Mesenchymal stem cell (in vitro differentiated cells and primary cell): Measurements from ENCODE around the gene CRBN.

Experiments used
- DNase-seq: peaks from one replicate; pipeline ENCODE4 v3.0.0-alpha.2; 2013
- H2AFZ ChIP-seq: one replicate; pipeline ENCODE4 v1.6.1; 2013; ENCODE audit warnings: low read depth, mild to moderate bottlenecking, control low read depth, inconsistent platforms, low read length, moderate library complexity
- H2AK5ac ChIP-seq: 2 replicates; pipeline ENCODE4 v1.6.1; 2013; ENCODE audit warnings: low read length, moderate library complexity, mild to moderate bottlenecking, inconsistent platforms; ENCODE audit not compliant: severe bottlenecking
- H2BK120ac ChIP-seq: one replicate; pipeline ENCODE4 v1.6.1; 2013; ENCODE audit warnings: low read depth, mild to moderate bottlenecking, inconsistent platforms, low read length, moderate library complexity
- H2BK12ac ChIP-seq, 2 experiments: one replicate each; pipeline ENCODE4 v1.6.1; 2013; ENCODE audit warnings: inconsistent platforms in 2 of 2, low read length in 2 of 2, mild to moderate bottlenecking in 2 of 2, moderate library complexity in 2 of 2, control low read depth in 1 of 2
- H2BK15ac ChIP-seq: one replicate; pipeline ENCODE4 v1.6.1; 2013; ENCODE audit warnings: mild to moderate bottlenecking, low read depth, inconsistent platforms; ENCODE audit not compliant: poor library complexity, severe bottlenecking
- H2BK5ac ChIP-seq: 2 replicates; pipeline ENCODE4 v1.6.1; 2013; ENCODE audit warnings: low read depth, mild to moderate bottlenecking, low read length, control low read depth, inconsistent platforms; ENCODE audit not compliant: poor library complexity, severe bottlenecking
- H3K14ac ChIP-seq, 2 experiments: one replicate each; pipeline ENCODE4 v1.6.1; 2013; ENCODE audit warnings: inconsistent platforms in 2 of 2, low read length in 2 of 2, control low read depth in 1 of 2, mild to moderate bottlenecking in 1 of 2, moderate library complexity in 1 of 2
- H3K18ac ChIP-seq, 2 experiments: one replicate each; pipeline ENCODE4 v1.6.1; 2013; ENCODE audit warnings: inconsistent platforms in 2 of 2, low read length in 2 of 2, control low read depth in 1 of 2, low read depth in 1 of 2, mild to moderate bottlenecking in 1 of 2
- H3K23ac ChIP-seq, 2 experiments: one replicate each; pipeline ENCODE4 v1.6.1; 2013; ENCODE audit warnings: inconsistent platforms in 2 of 2, low read length in 2 of 2, mild to moderate bottlenecking in 2 of 2, moderate library complexity in 2 of 2, control low read depth in 1 of 2
- H3K27ac ChIP-seq: 2 replicates; pipeline ENCODE4 v1.5.1; 2013; ENCODE audit warnings: mild to moderate bottlenecking, moderate library complexity, low read length, control low read depth, inconsistent platforms; ENCODE audit not compliant: poor library complexity, severe bottlenecking
- H3K27me3 ChIP-seq, 2 experiments: 2 replicates each; pipeline versions ENCODE4 v1.6.1 to v1.7.0; 2013; ENCODE audit warnings: low read length in 2 of 2, mild to moderate bottlenecking in 2 of 2, moderate library complexity in 2 of 2, control low read depth in 1 of 2, inconsistent platforms in 1 of 2; ENCODE audit not compliant: control insufficient read depth in 1 of 2, insufficient read depth in 1 of 2
- H3K36me3 ChIP-seq, 2 experiments: 2 replicates each; pipeline versions ENCODE4 v1.6.1 to v1.7.0; 2013; ENCODE audit warnings: low read length in 2 of 2, control low read depth in 1 of 2, inconsistent platforms in 1 of 2, low read depth in 1 of 2, mild to moderate bottlenecking in 1 of 2; ENCODE audit not compliant: insufficient read depth in 2 of 2, control insufficient read depth in 1 of 2
- H3K4ac ChIP-seq, 2 experiments: one replicate each; pipeline ENCODE4 v1.6.1; 2013; ENCODE audit warnings: inconsistent platforms in 2 of 2, low read length in 2 of 2, mild to moderate bottlenecking in 2 of 2, moderate library complexity in 2 of 2, control low read depth in 1 of 2, low read depth in 1 of 2
- H3K4me1 ChIP-seq: 2 replicates; pipeline ENCODE4 v1.6.1; 2013; ENCODE audit warnings: low read depth, low read length, control low read depth; ENCODE audit not compliant: control insufficient read depth, insufficient read depth
- H3K4me2 ChIP-seq: 2 replicates; pipeline ENCODE4 v1.6.1; 2013; ENCODE audit warnings: low read length, mild to moderate bottlenecking, inconsistent platforms; ENCODE audit not compliant: poor library complexity, severe bottlenecking
- H3K4me3 ChIP-seq, 2 experiments: 2 replicates each; pipeline versions ENCODE4 v1.5.1 to v1.7.0; 2013; ENCODE audit warnings: low read length in 2 of 2, mild to moderate bottlenecking in 2 of 2, control low read depth in 1 of 2, low read depth in 1 of 2; ENCODE audit not compliant: insufficient read depth in 1 of 2
- H3K79me1 ChIP-seq: replicated peaks from 2 replicates; pipeline ENCODE4 v1.6.1; 2013; ENCODE audit warnings: mild to moderate bottlenecking, control low read depth, low read length, inconsistent platforms; ENCODE audit not compliant: poor library complexity, severe bottlenecking
- H3K9ac ChIP-seq: 2 replicates; pipeline ENCODE4 v1.7.0; 2013; ENCODE audit warnings: mild to moderate bottlenecking, low read length, moderate library complexity
- H3K9me3 ChIP-seq: 2 replicates; pipeline ENCODE4 v1.7.0; 2013; ENCODE audit warnings: mild to moderate bottlenecking, low read length; ENCODE audit not compliant: control insufficient read depth
- H4K8ac ChIP-seq: one replicate; pipeline ENCODE4 v1.6.1; 2013; ENCODE audit warnings: inconsistent platforms, mild to moderate bottlenecking, low read length, moderate library complexity
- H4K91ac ChIP-seq: one replicate; pipeline ENCODE4 v1.6.1; 2013; ENCODE audit warnings: mild to moderate bottlenecking, low read length, inconsistent platforms
- WGBS: methylation state at CpG from one replicate; pipeline ENCODE4 v1.1.7; 2013; ENCODE audit warnings: mixed read lengths; 5-methylcytosine and 5-hydroxymethylcytosine counted together

CRBN gene

DNA sequence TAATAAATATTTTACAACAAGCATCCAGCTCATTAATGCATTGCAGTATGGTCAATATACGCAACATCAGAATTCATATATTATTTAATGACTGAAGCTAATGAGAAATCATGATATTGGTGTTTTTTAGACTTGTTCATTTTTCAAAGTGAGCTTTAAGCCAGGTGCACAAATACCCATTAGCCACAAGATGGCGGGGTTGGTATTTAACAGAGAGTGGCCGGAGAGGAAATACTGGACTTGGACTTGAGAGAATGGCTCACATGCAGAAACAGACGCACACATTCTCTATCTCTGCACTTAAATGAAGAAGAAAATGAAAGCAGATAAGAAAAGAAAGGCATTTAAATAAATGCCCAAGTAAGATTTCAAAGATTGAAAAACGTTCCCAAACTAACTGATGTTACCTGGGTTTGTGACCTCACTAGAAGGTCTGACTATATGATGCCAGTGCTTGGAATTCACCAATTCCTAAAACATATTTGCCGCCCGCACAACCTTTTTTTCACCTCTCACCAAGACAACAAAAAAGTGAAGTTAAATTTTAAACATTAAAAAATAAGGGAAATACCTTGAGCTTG is 21.2 kb upstream of the CRBN start:
- no peak overlapping the region for H3K4me2 ChIP-seq
- H3K27me3 ChIP-seq = peaks cover 7 to 9% of the 10 kb centered on the region in 2 experiments
- H3K36me3 ChIP-seq = no peaks in the 10 kb centered on the region
- H3K4me1 ChIP-seq = no peaks in the 10 kb centered on the region
- DNase-seq = peak; percentile 63
- no peak overlapping the region for H4K91ac ChIP-seq
- H3K9me3 ChIP-seq = no peaks in the 10 kb centered on the region
- H2BK5ac ChIP-seq = no peak overlapping the region
- WGBS = 0% methylated on average over 3 of the region's 7 CpGs
- no peak overlapping the region for H3K23ac ChIP-seq
- H2BK12ac ChIP-seq = no peak overlapping the region
- no peaks in the 10 kb centered on the region for H3K79me1 ChIP-seq
- no peak overlapping the region for H4K8ac ChIP-seq
- no peak overlapping the region for H2AK5ac ChIP-seq
- no peak overlapping the region for H2BK15ac ChIP-seq
- H3K18ac ChIP-seq = no peak overlapping the region
- no peak overlapping the region for H3K4me3 ChIP-seq
- no peak overlapping the region for H2BK120ac ChIP-seq
- no peak overlapping the region for H3K27ac ChIP-seq
- no peak overlapping the region for H2AFZ ChIP-seq
- H3K9ac ChIP-seq = no peak overlapping the region
- H3K4ac ChIP-seq = no peak overlapping the region
- H3K14ac ChIP-seq = no peak overlapping the region

DNA sequence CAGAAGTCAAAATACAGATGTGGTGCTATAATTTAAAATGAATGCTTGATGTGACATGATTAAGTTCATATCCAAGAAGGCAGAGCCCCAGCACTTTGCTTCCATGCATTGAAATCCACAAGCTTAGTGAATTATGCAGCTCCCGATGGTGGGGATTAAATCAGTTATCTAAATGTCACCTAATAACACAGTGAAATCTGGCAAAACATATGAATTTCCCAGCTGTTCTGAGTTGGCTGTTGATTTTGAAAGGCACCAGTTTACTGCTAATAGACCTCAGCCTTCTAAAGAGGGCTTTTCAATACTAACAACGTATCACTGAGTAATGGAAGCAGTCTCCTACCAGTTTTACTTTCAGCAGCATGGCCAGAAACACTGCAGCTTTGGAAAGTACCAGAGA is 19.8 kb upstream of the CRBN start:
- H2BK120ac ChIP-seq = no peak overlapping the region
- H2AK5ac ChIP-seq = no peak overlapping the region
- no peaks in the 10 kb centered on the region for H3K36me3 ChIP-seq
- no peak overlapping the region for H4K8ac ChIP-seq
- H3K9ac ChIP-seq = no peak overlapping the region
- no peak overlapping the region for H2AFZ ChIP-seq
- H3K18ac ChIP-seq = no peak overlapping the region
- peaks cover 7 to 9% of the 10 kb centered on the region in 2 experiments for H3K27me3 ChIP-seq
- no peak for DNase-seq
- H3K4ac ChIP-seq = no peak overlapping the region
- no peak overlapping the region for H3K27ac ChIP-seq
- no peak overlapping the region for H3K4me2 ChIP-seq
- no peak overlapping the region for H3K4me3 ChIP-seq
- no peak overlapping the region for H2BK5ac ChIP-seq
- no peaks in the 10 kb centered on the region for H3K79me1 ChIP-seq
- H3K23ac ChIP-seq = no peak overlapping the region
- no peak overlapping the region for H4K91ac ChIP-seq
- no peaks in the 10 kb centered on the region for H3K9me3 ChIP-seq
- no peak overlapping the region for H2BK15ac ChIP-seq
- H3K4me1 ChIP-seq = no peaks in the 10 kb centered on the region
- H3K14ac ChIP-seq = no peak overlapping the region
- no peak overlapping the region for H2BK12ac ChIP-seq
- WGBS = 43% methylated on average over 1 of the region's 2 CpGs

DNA sequence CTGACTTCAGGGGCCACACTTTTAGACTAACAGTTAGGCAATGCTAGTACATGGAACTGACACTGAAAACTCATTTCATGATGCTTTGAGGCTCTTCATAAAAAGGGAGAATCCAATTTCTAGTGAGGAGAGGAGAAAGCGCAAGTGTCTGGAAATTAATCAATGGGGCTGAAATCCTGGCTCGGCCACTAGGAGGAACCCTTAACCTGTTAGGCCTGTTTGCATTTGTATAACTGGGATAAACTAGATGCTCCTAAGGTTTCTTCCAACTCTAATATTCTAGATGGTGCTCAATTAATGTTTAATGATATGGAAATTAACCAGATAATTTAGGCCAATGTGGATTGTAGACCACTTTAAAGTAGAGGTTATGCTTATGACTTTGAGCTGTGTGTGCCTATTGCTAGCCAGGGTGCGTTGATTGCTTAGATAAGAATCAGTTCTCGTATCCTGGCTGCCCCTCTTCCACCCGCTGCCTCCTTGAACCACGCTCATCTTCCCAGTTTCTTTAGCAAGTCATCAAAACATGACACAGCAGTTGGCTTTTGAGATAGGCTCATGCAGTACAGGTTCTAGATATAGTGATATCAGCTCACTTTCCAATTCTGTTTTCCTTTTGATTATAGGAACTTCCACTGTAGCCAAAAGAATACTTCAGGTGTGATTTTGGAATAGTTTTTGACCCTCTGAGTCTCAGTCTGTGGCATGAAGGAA is 16.8 kb upstream of the CRBN start:
- DNase-seq = peak; percentile 17
- H3K27ac ChIP-seq = no peak overlapping the region

DNA sequence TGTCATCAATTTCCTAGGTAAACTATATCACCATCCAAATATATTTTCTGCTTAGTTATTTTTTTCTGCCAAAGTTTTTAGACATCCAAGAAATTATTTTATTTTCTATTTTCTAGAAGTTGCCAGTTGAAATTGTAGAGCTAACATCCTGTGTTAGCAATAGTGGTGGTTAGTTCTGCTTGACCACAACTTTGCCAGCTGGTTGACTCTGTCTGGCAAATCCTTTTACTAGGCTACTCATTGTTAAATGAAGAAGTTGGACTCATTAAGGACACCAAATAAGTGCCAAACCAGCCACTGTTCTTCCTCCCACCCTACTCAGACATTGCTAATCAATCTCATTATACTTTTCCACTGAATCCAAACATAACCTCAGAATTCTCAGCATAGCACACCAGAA is 15.4 kb upstream of the CRBN start:
- DNase-seq = no peak
- Histone ChIP-seq H2BK5ac (no peak overlapping the region), H3K14ac (no peak overlapping the region), H2BK120ac (no peak overlapping the region), H3K79me1 (no peaks in the 10 kb centered on the region), H3K4me1 (no peaks in the 10 kb centered on the region), H2BK15ac (no peak overlapping the region), H3K4me3 (no peak overlapping the region), H2AFZ (no peak overlapping the region), H3K23ac (no peak overlapping the region), H3K9ac (no peak overlapping the region), H3K27me3 (peaks cover 18 to 21% of the 10 kb centered on the region in 2 experiments), H2AK5ac (no peak overlapping the region), H2BK12ac (no peak overlapping the region), H3K9me3 (no peaks in the 10 kb centered on the region), H4K91ac (no peak overlapping the region), H3K4ac (no peak overlapping the region), H3K36me3 (no peaks in the 10 kb centered on the region), H3K4me2 (no peak overlapping the region), H3K18ac (no peak overlapping the region), H3K27ac (no peak overlapping the region), H4K8ac (no peak overlapping the region)

More for the DNA sequence above, 16.8 kb upstream of the CRBN start:
- no peak overlapping the region for H3K4ac ChIP-seq
- no peak overlapping the region for H4K91ac ChIP-seq
- no peak overlapping the region for H2AFZ ChIP-seq
- H3K36me3 ChIP-seq = no peaks in the 10 kb centered on the region
- H3K23ac ChIP-seq = no peak overlapping the region
- H2BK120ac ChIP-seq = no peak overlapping the region
- H2BK12ac ChIP-seq = no peak overlapping the region
- no peak overlapping the region for H3K4me2 ChIP-seq
- H3K4me1 ChIP-seq = no peaks in the 10 kb centered on the region
- no peak overlapping the region for H3K14ac ChIP-seq
- H2AK5ac ChIP-seq = no peak overlapping the region
- 52% methylated on average over 4 of the region's 6 CpGs for WGBS
- no peak overlapping the region for H3K4me3 ChIP-seq
- H3K27me3 ChIP-seq = peaks cover 14 to 18% of the 10 kb centered on the region in 2 experiments
- H3K79me1 ChIP-seq = no peaks in the 10 kb centered on the region
- H2BK15ac ChIP-seq = no peak overlapping the region
- H3K9me3 ChIP-seq = no peaks in the 10 kb centered on the region
- H3K9ac ChIP-seq = no peak overlapping the region
- H4K8ac ChIP-seq = no peak overlapping the region
- no peak overlapping the region for H2BK5ac ChIP-seq
- H3K18ac ChIP-seq = no peak overlapping the region
